SH-SY5Y (cell line): Measurements from ENCODE around the gene S100A4.

Experiments
- GATA2 ChIP-seq: IDR thresholded peaks from 2 replicates; pipeline ENCODE4 v1.6.1; 2011; ENCODE audit warnings: mild to moderate bottlenecking, low read depth, low read length
- GATA3 ChIP-seq: IDR thresholded peaks from 2 replicates; pipeline ENCODE4 v1.6.1; 2011; ENCODE audit warnings: low read depth, mild to moderate bottlenecking, low read length, moderate library complexity

The S100A4 gene

DNA sequence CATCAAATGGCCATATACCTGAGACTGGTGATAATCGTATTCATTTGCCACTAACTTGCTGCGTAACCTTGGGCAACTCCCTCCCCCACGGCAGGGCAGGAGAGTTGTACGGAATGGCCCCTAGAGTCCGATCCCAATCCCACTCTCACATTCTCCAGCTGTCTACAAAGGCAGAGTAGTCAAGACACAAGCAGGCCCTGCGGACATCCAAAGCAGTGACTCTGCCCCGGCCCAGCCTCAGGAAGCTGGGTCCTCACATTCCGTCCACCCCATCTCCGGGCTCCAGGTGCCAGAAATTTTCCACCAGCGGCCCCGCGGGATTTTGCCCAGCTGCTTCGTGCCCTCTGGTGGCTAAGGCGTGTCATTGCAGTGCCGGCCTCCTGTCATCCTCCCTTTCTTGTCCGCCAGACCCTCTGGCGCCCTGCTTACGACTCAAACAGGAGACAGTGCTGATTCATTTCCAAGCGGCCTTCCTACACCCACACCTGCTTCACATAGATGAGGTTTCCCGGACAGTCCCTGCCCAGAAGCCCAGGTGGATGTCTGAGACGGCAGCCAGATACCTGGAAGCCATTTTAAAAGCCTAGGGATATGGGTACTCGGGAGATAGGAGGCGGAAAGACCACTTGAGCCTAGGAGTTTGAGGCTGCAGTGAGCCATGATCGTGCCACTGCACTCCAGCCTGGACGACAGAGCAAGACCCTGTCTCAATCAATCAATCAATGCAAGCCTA is 22.9 kb upstream of the S100A4 start:
- TF ChIP-seq GATA3 (no peak), GATA2 (no peak)

DNA sequence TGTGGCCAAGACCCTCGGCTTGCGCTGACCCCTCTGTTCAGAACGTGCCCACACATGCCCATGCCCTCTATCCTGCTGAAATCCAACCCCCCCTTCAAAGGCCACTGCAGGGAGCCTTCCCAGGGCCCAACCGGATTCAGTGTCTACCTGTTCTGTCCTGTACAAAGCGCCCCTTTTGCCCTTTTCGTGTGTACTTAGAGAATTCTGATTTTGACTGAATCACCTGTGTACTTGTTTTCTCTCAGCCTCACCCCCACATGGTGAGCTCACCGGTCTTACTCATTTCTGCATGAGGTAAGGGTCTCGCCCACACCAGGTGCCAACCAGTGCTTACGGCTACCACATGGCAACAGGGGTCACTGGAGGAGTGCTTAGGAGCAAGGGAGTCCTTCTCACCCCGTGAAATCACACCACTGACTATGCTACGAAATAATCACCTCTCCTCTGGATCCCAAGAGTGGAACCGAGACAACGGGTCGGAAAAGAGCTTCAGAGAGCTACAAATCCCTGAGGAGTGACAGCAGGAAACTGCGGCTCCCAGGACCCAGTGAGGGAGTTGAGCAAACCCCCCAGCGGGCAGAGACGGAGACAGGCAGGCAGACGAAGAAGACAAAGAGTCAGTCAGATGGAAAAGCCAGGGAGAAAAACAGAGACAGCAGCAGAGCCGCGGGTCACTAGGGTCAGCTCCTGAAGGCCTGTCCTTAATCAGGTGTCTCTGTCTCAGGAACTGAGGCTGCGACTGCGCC is 22.2 kb upstream of the S100A4 start:
- no peak for TF ChIP-seq GATA2
- no peak for TF ChIP-seq GATA3

DNA sequence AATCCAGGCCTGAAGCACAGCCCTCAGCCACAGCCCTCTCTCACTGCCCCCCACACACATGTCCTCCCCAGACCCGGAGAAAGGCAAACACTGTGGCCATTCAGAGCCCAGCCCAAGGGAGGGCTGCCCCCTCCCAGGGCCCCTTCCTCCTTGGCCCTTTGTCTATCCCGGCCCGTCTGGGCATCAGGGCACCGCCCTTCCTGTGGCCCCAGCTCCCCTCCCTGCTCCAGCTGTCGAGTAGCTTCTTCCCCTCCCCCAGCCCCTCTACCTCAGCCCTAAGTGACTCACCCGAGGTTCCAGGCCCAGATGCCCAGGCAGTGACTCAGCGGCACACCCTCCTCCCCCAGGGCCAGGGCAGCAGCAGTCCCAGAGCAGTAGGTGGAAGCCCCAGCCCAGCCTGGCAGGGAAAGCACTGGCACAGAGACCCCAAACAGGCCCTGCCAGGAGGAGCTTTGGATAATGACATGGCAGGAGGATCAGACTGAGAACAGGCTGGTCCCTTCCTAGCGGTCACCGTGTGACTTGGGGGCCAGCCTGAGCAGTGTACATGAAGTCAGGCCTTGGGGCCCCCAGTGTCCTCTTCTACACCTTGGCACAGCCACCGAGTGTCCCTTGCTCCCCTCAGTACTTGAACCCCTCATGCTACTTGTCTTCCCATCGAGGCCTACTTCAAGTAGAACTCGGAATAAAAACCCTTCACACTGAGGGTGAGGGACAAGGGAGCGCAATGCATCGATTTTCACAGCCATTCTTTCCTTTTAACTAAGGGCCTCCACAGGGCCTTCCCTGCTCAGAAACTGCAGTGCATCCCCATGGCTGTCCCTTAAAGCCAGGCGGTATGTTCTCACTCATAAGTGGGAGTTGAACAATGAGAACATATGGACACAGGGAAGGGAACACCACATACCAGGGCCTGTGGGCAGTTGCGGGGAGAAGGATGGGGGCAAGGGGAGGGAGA is 21.1 kb upstream of the S100A4 start:
- no peak for TF ChIP-seq GATA3
- no peak for TF ChIP-seq GATA2

- TF ChIP-seq GATA3 (no peak), GATA2 (no peak)
Measured at GRCh38 chr1:153565529-153566374, 20.1 kb upstream of the S100A4 start, which contains the start of gene S100A2. TSS of gene S100A2 (minus strand) at chr1:153565844. CDS start at chr1:153563877, 1,967 bp downstream.

DNA sequence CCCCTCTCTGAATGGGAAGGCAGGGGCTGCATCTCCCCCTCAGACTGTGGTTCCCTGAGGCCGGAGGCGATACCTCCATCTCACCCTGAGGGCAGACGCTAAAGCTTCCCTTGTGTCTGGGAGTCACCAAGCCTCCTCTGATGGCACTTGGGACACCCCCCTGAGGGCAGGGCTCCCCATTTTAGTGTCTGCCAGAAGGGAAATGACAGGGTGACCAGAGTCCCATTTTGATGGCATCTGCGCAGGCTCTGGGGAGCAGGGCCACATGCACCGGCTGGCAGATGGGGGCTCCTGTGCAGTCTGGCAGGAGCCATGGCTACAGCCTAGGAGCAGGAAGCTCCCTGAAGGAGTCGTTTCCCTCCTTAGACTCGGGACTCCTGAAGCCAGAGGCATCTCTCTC is 18.4 kb upstream of the S100A4 start:
- TF ChIP-seq GATA3, result no peak
- TF ChIP-seq GATA2, result no peak

DNA sequence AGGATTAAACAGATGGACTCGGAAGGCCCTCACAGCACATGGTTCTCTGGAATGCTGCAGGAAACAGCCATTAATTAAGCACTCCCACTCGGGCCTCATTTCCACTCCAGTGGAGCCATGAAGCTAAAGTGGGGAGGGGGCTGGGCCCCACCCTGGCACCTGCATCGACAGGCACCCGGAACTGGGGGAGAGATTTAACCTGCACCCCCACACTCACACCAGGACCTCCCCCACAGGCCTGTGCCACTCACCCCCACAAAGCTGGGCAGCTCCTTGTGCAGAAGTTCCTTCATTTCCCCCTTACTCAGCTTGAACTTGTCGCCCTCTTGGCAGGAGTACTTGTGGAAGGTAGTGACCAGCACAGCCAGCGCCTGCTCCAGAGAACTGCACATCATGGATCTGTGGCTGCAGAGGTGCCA is 17.9 kb upstream of the S100A4 start:
- no peak for TF ChIP-seq GATA2

GRCh38 chr1:153561466-153561985 is 15.9 kb upstream of the S100A4 start:
- TF ChIP-seq GATA2 (no peak), GATA3 (no peak)

- TF ChIP-seq GATA2 (no peak), GATA3 (no peak)
Measured at GRCh38 chr1:153560771-153561465, 15.3 kb upstream of the S100A4 start.

GRCh38 chr1:153560241-153560640 is 14.6 kb upstream of the S100A4 start:
- no peak for TF ChIP-seq GATA2
- TF ChIP-seq GATA3, result no peak

DNA sequence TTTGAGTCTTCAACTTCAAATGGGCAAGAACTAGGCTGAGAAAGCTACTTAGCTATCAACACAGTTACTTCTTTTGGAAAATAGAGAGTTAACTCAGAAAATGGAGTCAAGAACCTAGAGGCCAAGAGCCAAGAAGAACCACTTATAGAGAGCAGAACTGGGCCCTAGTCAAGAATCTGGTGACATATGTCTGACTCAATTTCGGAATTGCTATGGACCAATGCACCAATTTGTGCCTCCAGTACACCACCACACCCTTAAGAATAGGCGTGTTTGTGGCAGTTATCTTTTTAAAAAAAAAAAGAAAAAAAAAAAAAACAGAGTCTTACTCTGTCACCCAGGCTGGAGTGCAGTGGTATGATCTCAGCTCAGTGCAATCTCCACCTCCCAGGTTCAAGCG is 12.3 kb upstream of the S100A4 start:
- TF ChIP-seq GATA2, result no peak
- no peak for TF ChIP-seq GATA3

DNA sequence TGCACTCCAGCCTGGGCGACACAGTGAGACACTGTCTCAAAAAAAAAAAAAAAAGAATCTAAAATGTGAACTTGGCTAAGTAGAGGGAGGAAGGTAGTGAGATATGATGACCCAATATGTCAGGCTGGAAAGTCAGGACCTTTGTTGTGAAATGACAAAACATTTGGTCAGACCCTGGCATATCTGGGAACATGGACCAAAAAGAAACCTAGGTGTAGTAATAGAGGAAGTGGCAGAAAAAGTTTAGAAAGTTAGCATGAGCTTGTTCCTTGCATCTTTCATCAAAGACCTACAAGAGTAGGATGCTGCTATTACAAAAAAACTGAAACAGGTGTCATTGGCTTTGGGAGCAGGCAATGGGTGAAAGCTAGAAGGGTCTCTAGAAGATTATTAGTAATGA is 10.7 kb upstream of the S100A4 start:
- no peak for TF ChIP-seq GATA3
- TF ChIP-seq GATA2, result no peak

- TF ChIP-seq GATA3, result no peak
- no peak for TF ChIP-seq GATA2
Measured at GRCh38 chr1:153553830-153554541, 8.4 kb upstream of the S100A4 start.
